Smooth muscle cell of the umbilical artery (primary cell): ENCODE measurements around the gene PRAF2. TPM values are rescaled to one million over a fixed set of nuclear protein-coding genes. Genes with fewer than 3 reads are reported as not detected.

Source experiments
- total RNA-seq: library from RNA; depleted of rRNA; stranded (reverse); fragments of >200 nt; gene quantifications from 2 replicates; pipeline ENCODE4 v1.2.3, GENCODE V29; 2014

The PRAF2 gene, protein sequence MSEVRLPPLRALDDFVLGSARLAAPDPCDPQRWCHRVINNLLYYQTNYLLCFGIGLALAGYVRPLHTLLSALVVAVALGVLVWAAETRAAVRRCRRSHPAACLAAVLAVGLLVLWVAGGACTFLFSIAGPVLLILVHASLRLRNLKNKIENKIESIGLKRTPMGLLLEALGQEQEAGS
- 10.4 and 19.3 TPM in 2 replicates for total RNA-seq

DNA sequence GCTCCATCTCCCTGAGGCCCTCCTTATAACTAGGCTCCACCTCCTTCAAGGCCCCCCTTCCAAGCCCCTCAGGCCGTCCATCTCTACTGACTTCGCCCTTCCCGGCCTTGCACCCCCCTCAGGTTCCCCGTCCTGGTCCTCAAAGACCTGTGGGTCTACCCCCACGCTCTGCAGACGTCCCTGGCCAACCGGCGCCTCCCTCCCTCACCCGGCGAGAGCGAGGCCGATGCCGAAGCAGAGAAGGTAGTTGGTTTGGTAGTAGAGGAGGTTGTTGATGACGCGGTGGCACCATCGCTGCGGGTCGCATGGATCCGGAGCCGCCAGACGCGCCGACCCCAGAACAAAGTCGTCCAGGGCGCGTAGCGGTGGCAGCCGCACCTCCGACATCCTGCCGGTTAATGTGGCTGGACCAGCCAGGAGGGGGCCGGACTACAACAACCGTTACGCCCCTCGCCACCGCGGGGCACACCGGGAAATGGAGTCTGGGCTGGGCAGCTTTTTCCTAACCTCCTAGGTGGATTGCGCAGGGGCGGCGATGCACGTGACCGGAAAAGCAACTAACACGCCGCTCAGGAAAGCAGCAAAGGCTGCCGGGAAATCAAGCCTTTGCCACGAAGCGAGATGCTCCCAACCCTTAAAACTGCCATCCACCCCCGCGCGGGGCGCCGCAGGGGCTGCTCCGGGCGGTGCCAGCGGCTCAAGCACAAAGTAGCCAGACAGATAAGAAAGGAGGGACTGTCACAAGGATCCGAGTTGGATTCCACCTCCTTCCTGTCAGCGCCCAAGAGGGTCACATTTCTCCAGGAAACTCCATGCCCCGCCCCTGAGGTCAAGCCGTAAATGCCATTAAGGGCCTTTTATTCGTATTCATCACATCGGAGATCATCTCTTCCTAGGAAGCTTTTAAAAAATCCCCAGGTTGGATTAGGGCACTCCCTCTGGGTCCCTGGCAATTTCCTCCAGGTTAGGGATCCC is at the start of gene PRAF2:
Gene PRAF2 (minus strand): TSS at position 402 of the 975 bp plus-strand sequence. CDS start 15 bp downstream, at position 387.

DNA sequence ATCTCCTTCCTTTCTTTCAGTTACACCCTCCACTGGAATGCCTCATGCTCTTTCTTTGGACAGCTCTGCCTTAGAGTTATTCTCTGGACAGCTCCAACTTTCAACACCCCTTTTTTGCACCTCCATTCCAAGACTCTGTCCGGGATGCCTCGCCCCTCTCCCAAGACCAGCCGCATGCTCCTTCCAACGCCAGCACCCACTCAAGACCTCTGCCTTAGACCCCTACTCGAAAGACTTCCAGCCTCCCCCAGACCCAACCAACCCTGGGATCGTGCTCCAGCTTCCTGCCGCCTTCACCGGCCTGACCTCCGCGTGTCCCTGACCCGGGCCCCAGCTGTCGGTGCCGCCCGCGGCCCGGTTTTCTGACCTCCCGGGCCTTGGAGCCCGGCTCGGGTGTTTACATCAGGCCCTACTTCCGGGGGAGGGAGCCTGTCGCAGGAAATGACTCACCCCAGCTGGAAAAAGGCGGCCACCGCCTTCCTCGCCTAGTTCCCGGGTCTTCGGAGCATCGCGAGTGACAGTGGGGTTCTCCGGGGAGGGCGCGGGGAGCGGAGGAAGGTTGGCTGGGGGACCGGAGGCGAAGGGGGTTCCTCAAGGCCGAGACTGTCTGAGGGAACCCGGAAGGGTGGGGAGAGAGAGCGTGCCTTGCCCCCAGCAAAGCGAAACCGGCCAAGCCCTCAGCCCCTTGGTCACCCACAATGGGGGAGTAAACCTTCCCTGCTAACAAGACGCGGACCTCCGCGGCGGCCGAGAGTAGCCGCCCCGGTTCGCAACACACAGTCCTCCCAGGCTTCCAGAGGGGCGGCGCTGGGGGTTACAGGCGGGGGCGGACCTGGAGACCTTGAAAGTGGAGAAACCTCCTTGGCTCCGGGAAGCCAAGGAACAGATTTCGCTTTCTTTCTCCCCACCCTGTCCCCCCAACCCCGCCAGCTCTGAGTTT is 6.0 kb upstream of the PRAF2 start, which contains the start of gene WDR45:
Gene WDR45 (minus strand): TSS at position 399 of the 940 bp plus-strand sequence. CDS start 1,792 bp downstream, outside the sequence.

DNA sequence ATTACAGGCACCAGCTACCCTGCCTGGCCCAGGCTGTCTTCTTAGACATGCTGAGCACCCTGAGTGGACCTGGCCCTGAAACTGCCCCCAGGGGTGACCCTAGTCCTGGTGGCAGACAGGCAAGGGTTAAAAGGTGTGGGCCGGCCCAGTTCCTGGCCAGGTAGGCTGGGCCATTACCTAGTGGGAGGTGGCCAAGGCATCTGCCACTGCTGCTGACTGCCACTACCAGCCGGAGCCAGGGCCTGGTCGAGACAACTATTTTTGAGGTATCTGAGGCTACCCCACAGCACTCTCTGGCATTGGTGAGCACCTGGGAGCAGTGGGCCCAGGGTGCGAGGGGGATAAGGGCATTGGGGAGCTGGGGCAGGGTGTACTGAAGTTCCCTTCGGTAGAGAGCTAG is 15.0 kb downstream of the PRAF2 start, which contains the start of gene CCDC120:
Gene CCDC120 (plus strand): TSS at position 206 of the 400 bp plus-strand sequence. CDS start 3,043 bp downstream, outside the sequence.

DNA sequence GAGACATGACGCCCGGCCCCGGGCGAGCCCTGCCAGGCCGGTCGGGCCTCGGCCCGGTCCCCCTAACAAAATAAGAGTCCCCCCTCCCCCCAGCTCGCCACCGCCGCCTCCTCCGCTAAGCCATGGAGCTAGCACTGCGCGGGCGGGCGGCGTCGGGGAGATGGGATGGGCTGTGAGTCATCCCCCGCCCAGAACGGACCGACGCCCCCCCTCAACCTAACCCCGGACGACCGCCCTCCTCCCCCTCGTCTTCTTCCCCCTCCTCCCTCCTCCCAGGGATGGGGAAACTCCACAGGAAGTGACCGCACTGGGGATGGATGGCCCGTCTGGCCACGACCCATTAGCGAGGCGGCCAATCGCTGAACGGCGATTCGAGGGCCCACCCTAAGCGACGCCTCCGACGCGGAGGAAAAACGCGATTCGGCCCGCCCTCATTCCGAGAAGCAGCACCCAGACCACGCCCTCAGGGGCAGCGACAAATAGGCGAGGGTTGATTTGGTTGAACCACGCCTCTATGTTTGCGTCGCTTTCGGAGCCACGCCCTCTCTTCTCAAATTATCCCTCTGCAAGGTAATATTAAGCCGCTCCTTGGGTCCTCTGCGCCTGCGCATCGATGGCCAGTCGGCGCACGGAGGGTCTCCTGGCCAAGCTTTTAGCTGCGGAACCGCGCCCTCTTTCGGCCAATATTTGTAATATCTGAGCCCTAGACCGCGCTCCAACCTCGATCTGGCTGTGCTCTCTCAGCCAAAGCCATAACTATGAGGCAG is 30.4 kb downstream of the PRAF2 start, which contains the start of gene TFE3:
Gene TFE3 (minus strand): TSS at position 138 of the 767 bp plus-strand sequence. CDS start 131 bp downstream, at position 7.

Other genes with a start within 250 kb of the PRAF2 start
- not detected in 2 replicates for gene ERAS, start 247.5 kb downstream of the PRAF2 start, total RNA-seq
- 1.1 and 1.2 TPM in 2 replicates for gene PCSK1N, start 238.4 kb downstream of the PRAF2 start, total RNA-seq
- 27.3 and 34.1 TPM in 2 replicates for gene TIMM17B, start 176.2 kb downstream of the PRAF2 start, total RNA-seq
- gene PQBP1, start 176.1 kb downstream of the PRAF2 start, total RNA-seq: 25.8 and 29.2 TPM in 2 replicates
- gene SLC35A2, start 162.4 kb downstream of the PRAF2 start, total RNA-seq: 14.3 and 25.7 TPM in 2 replicates
- 6.8 and 9.5 TPM in 2 replicates for gene PIM2, start 155.0 kb downstream of the PRAF2 start, total RNA-seq
- gene OTUD5, start 116.4 kb downstream of the PRAF2 start, total RNA-seq: 38.0 and 50.4 TPM in 2 replicates
- 0.89 and 2.6 TPM in 2 replicates for gene KCND1, start 102.2 kb downstream of the PRAF2 start, total RNA-seq
- 21.1 and 28.7 TPM in 2 replicates for gene GRIPAP1, start 71.7 kb downstream of the PRAF2 start, total RNA-seq
- gene TFE3, start 30.6 kb downstream of the PRAF2 start, total RNA-seq: 25.8 and 55.0 TPM in 2 replicates
- gene CCDC120, start 15.0 kb downstream of the PRAF2 start, total RNA-seq: 0.30 and 0.65 TPM in 2 replicates
- gene WDR45, start 5.9 kb upstream of the PRAF2 start, total RNA-seq: 20.5 and 21.2 TPM in 2 replicates
- gene GPKOW, start 49.7 kb upstream of the PRAF2 start, total RNA-seq: 13.7 and 18.1 TPM in 2 replicates
- gene MAGIX, start 88.8 kb upstream of the PRAF2 start, total RNA-seq: 0.55 and 2.7 TPM in 2 replicates
- gene PLP2, start 97.9 kb upstream of the PRAF2 start, total RNA-seq: 4.8 and 10.5 TPM in 2 replicates
- 9.8 and 14.8 TPM in 2 replicates for gene PRICKLE3, start 112.4 kb upstream of the PRAF2 start, total RNA-seq
- gene SYP, start 126.2 kb upstream of the PRAF2 start, total RNA-seq: 0.30 and 0.32 TPM in 2 replicates
- gene CACNA1F, start 159.3 kb upstream of the PRAF2 start, total RNA-seq: not detected in 2 replicates
- 7.1 and 9.6 TPM in 2 replicates for gene CCDC22, start 161.5 kb upstream of the PRAF2 start, total RNA-seq
- gene FOXP3, start 190.7 kb upstream of the PRAF2 start, total RNA-seq: 0.05 TPM in 1 of 2 replicates, not detected in the other
- gene PPP1R3F, start 195.8 kb upstream of the PRAF2 start, total RNA-seq: 6.1 and 7.1 TPM in 2 replicates
- not detected in 2 replicates for gene GAGE10, start 229.6 kb upstream of the PRAF2 start, total RNA-seq
- gene GAGE12J, start 248.0 kb upstream of the PRAF2 start, total RNA-seq: not detected in 2 replicates